RWPE1 (cell line): ENCODE data around the gene PPP1R1A.

ENCODE experiments used
- CTCF ChIA-PET: fragments of 350-600 bp; sonication (Branson Sonifier 250); formaldehyde crosslinking; extraction: SDS; loops from one replicate; lab custom pipeline; 2021; lab: Yijun Ruan, JAX
- POLR2A ChIA-PET: fragments of 400-600 bp; formaldehyde crosslinking; extraction: SDS; loops from one replicate; lab custom pipeline; 2020; ENCODE audit warnings: antibody characterized with exemption; ENCODE audit not compliant: low non-redundant PET; lab: Yijun Ruan, JAX
- DNase-seq: peaks from one replicate; pipeline ENCODE4 v3.0.0; 2012; ENCODE audit warnings: low spot score
- H3K27ac ChIP-seq: fragments of 450-650 bp; 2 replicates; pipeline ENCODE4 v1.5.1; 2017
- CTCF ChIP-seq: fragments of 450-650 bp; conservative IDR thresholded peaks from 2 replicates; pipeline ENCODE4 v1.5.1; 2017; ENCODE audit warnings: low read depth, mild to moderate bottlenecking

PPP1R1A gene

DNA sequence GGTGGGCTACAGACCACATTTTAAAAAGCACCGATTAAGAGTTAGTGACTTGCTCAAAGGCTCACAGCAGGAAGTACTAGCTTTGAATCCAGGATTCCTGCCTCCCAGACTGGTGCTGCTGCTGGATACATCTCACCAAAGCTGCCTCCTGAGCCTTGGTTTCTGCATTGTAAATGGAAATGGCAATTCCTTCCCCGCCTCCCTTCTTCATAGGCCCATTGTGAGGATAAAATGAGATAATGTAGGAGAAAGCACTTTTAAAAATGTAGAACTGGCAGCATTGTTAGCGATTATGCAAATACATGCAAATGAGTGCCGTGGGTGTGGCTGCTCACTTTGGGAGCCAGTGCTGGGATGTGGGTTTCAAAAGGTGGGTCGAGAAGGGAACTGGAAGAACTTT lies 23.7 kb downstream of the PPP1R1A start:
- no peak for TF ChIP-seq CTCF
- POLR2A ChIA-PET, result no interaction called here
- CTCF ChIA-PET, result interaction anchor here (0.6 to 1.2 kb wide), 4 partner anchors 14 to 47 kb away, joined by 3 to 7 read pairs (median 4); no protein-coding TSS in a partner anchor
- DNase-seq, result no peak
- no peak overlapping the region for H3K27ac ChIP-seq

DNA sequence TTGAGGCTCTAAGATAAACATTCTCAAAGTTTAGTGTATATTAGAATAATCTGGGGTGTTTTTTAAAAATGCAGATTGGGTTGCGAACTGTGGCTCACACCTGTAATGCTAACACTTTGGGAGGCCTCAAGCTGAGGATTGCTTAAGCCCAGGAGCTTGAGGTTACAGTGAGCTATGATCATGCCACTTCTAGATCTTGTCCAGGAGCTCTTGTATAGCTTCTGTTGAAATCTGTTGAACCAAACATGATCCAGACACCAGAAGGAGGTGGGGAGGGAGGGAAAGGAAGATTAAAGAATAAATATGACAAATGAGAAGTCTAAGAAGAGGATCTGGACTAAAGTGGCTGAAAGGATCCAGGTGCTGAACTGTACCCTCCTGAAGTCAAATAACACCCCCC lies 24.7 kb downstream of the PPP1R1A start:
- ChIA-PET POLR2A (no interaction called here), CTCF (interaction anchor here (1.2 kb wide), 1 partner anchor 16 kb away, joined by 4 read pairs; no protein-coding TSS in a partner anchor)
- TF ChIP-seq CTCF, result no peak
- H3K27ac ChIP-seq, result no peak overlapping the region
- no peak for DNase-seq

- no peak for TF ChIP-seq CTCF
- no peak overlapping the region for H3K27ac ChIP-seq
- CTCF ChIA-PET, result interaction anchor here (0.7 to 1.1 kb wide), 3 partner anchors 17 to 91 kb away, joined by 3 to 4 read pairs (median 3); no protein-coding TSS in a partner anchor
- no peak for DNase-seq
- POLR2A ChIA-PET, result no interaction called here
Measured at GRCh38 chr12:54562750-54563356, 25.6 kb downstream of the PPP1R1A start.

GRCh38 chr12:54561164-54561563 lies 27.3 kb downstream of the PPP1R1A start:
- no peak overlapping the region for H3K27ac ChIP-seq
- POLR2A ChIA-PET, result no interaction called here
- TF ChIP-seq CTCF, result no peak
- CTCF ChIA-PET, result interaction anchor here (0.7 kb wide), 1 partner anchor 19 kb away, joined by 4 read pairs; no protein-coding TSS in a partner anchor
- no peak for DNase-seq

GRCh38 chr12:54560374-54560858 lies 28.0 kb downstream of the PPP1R1A start:
- H3K27ac ChIP-seq, result no peak overlapping the region
- DNase-seq, result peak; percentile 53
- TF ChIP-seq CTCF, result no peak
- ChIA-PET POLR2A (no interaction called here), CTCF (interaction anchor here (0.7 kb wide), 1 partner anchor 19 kb away, joined by 4 read pairs; no protein-coding TSS in a partner anchor)

- ChIA-PET POLR2A (no interaction called here), CTCF (no interaction called here)
- H3K27ac ChIP-seq, result no peak overlapping the region
- no peak for DNase-seq
- TF ChIP-seq CTCF, result no peak
Measured at GRCh38 chr12:54558759-54559158, 29.7 kb downstream of the PPP1R1A start.
